ENCODE data around the gene ZNF892. TPM values are rescaled to one million over a fixed set of nuclear protein-coding genes. Genes with fewer than 3 reads are reported as not detected.
"Not testable (repeated sequence)": the region's sequence is repeated elsewhere in the genome, so short reads cannot be mapped to it uniquely, and the experiment has no call there.

Gene ZNF892
- total RNA-seq, 4 donors from 2014 or later: 1.2 to 3.7 (median 3.0) TPM

- intact Hi-C loops (cut with DNase I; ENCODE audit: low total_unique reads): no loop called here
- WGBS, 2 donors: 98% methylated on average over 18 of the region's 18 CpGs
Observed at GRCh38 chr2:95181774-95182173, 25.5 kb upstream of the ZNF892 start.

GRCh38 chr2:95185197-95185596 is 22.1 kb upstream of the ZNF892 start:
- TF ChIP-seq, protein P1, sequence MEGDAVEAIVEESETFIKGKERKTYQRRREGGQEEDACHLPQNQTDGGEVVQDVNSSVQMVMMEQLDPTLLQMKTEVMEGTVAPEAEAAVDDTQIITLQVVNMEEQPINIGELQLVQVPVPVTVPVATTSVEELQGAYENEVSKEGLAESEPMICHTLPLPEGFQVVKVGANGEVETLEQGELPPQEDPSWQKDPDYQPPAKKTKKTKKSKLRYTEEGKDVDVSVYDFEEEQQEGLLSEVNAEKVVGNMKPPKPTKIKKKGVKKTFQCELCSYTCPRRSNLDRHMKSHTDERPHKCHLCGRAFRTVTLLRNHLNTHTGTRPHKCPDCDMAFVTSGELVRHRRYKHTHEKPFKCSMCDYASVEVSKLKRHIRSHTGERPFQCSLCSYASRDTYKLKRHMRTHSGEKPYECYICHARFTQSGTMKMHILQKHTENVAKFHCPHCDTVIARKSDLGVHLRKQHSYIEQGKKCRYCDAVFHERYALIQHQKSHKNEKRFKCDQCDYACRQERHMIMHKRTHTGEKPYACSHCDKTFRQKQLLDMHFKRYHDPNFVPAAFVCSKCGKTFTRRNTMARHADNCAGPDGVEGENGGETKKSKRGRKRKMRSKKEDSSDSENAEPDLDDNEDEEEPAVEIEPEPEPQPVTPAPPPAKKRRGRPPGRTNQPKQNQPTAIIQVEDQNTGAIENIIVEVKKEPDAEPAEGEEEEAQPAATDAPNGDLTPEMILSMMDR (IDR thresholded peaks at IDR 0.05): no peak
- no peak for TF ChIP-seq POLR2A (IDR thresholded peaks at IDR 0.05)
- 96 to 98% methylated on average over 3 of the region's 3 CpGs for WGBS, 2 donors
- intact Hi-C loops (cut with DNase I; ENCODE audit: low total_unique reads): no loop called here
- no peak overlapping the region for H3K4me3 ChIP-seq (ENCODE audit: low read depth, poor library complexity, severe bottlenecking)
- DNase-seq (ENCODE audit: low spot score in 2 of 2): no peak

More at GRCh38 chr2:95181774-95182173, 25.5 kb upstream of the ZNF892 start:
- no peak for DNase-seq (ENCODE audit: low spot score in 2 of 2)
- H3K4me3 ChIP-seq (ENCODE audit: low read depth, poor library complexity, severe bottlenecking): no peak overlapping the region
- TF ChIP-seq, protein P1 (IDR thresholded peaks at IDR 0.05): no peak
- no peak for TF ChIP-seq POLR2A (IDR thresholded peaks at IDR 0.05)

GRCh38 chr2:95185973-95186372 is 21.3 kb upstream of the ZNF892 start:
- WGBS, 2 donors: 82 to 84% methylated on average over 2 of the region's 2 CpGs
- no peak for DNase-seq (ENCODE audit: low spot score in 2 of 2)
- no peak for TF ChIP-seq POLR2A (IDR thresholded peaks at IDR 0.05)
- TF ChIP-seq, protein P1 (IDR thresholded peaks at IDR 0.05): no peak
- H3K4me3 ChIP-seq (ENCODE audit: low read depth, poor library complexity, severe bottlenecking): no peak overlapping the region
- intact Hi-C loops (cut with DNase I; ENCODE audit: low total_unique reads): no loop called here

- intact Hi-C loops (cut with DNase I; ENCODE audit: low total_unique reads): not testable (repeated sequence)
Observed at GRCh38 chr2:95192956-95193355, 14.4 kb upstream of the ZNF892 start.

DNA sequence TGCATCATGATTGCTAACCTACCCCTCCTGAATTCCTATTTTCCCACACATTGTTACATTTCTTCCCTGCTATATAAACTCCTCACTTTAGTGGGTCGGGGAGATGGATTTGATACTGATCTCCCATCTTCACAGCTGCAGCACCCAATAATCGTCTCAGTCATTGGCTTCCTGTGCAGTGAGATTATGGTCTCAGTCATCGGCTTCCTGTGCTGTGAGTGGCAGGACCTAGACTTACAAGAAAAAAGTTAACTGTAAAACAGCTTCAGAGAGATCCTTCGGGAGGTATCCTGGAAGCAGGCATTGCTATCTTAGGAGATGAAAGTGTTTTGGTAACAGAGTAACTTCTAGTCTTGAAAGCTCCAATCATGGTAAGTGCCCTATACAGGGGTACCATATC is 3.4 kb upstream of the ZNF892 start:
- DNase-seq (ENCODE audit: low spot score in 2 of 2): no peak
- intact Hi-C loops (cut with DNase I; ENCODE audit: low total_unique reads): no loop called here
- H3K4me3 ChIP-seq (ENCODE audit: low read depth, poor library complexity, severe bottlenecking): no peak overlapping the region
- WGBS, 2 donors: 93% methylated on average over 4 of the region's 4 CpGs
- TF ChIP-seq, protein P1 (IDR thresholded peaks at IDR 0.05): no peak
- no peak for TF ChIP-seq POLR2A (IDR thresholded peaks at IDR 0.05)

More at GRCh38 chr2:95192956-95193355, 14.4 kb upstream of the ZNF892 start:
- WGBS, 2 donors: 22 to 30% methylated on average over 15 of the region's 15 CpGs
- DNase-seq (ENCODE audit: low spot score in 2 of 2): peak; percentile 37 to 89
- not testable (repeated sequence) for H3K4me3 ChIP-seq (ENCODE audit: low read depth, poor library complexity, severe bottlenecking)

- WGBS, 2 donors: 93 to 94% methylated on average over 2 of the region's 2 CpGs
- H3K4me3 ChIP-seq (ENCODE audit: low read depth, poor library complexity, severe bottlenecking): no peak overlapping the region
- DNase-seq (ENCODE audit: low spot score in 2 of 2): no peak
- intact Hi-C loops (cut with DNase I; ENCODE audit: low total_unique reads): no loop called here
- TF ChIP-seq, protein P1 (IDR thresholded peaks at IDR 0.05): no peak
- TF ChIP-seq POLR2A (IDR thresholded peaks at IDR 0.05): no peak
Observed at GRCh38 chr2:95204396-95204795, 2.9 kb upstream of the ZNF892 start.

All from lower leg skin (tissue), 4 donors.